Right renal pelvis (tissue), 4 donors: ENCODE measurements around the gene PDE10A. TPM values are rescaled to one million over a fixed set of nuclear protein-coding genes. Genes with fewer than 3 reads are reported as not detected.
"Not testable (repeated sequence)": the region's sequence is repeated elsewhere in the genome, so short reads cannot be mapped to it uniquely, and the experiment has no call there.

Source experiments
- DNase-seq, 4 donors: peaks; one replicate each; pipeline ENCODE4 v3.0.0-alpha.2; 2013; ENCODE audit warnings: low read depth in 4 of 4, low spot score in 3 of 4, missing footprints in 1 of 4
- polyA plus RNA-seq, 4 donors: library from polyadenylated mRNA; unstranded; fragments of 120-200 nt; gene quantifications; one replicate each; pipeline ENCODE4 v1.2.1, GENCODE V29; 2013; ENCODE audit not compliant: insufficient read length in 4 of 4

Gene PDE10A
- polyA plus RNA-seq, 4 donors, result 20.2 to 24.2 (median 20.5) TPM

GRCh38 chr6:165497472-165497871 is 165.6 kb downstream of the PDE10A start:
- DNase-seq, result no peak

GRCh38 chr6:165488624-165489295 is 174.3 kb downstream of the PDE10A start:
- no peak for DNase-seq

GRCh38 chr6:165487950-165488349 is 175.1 kb downstream of the PDE10A start:
- no peak for DNase-seq

GRCh38 chr6:165487347-165487746 is 175.7 kb downstream of the PDE10A start:
- no peak for DNase-seq

DNA sequence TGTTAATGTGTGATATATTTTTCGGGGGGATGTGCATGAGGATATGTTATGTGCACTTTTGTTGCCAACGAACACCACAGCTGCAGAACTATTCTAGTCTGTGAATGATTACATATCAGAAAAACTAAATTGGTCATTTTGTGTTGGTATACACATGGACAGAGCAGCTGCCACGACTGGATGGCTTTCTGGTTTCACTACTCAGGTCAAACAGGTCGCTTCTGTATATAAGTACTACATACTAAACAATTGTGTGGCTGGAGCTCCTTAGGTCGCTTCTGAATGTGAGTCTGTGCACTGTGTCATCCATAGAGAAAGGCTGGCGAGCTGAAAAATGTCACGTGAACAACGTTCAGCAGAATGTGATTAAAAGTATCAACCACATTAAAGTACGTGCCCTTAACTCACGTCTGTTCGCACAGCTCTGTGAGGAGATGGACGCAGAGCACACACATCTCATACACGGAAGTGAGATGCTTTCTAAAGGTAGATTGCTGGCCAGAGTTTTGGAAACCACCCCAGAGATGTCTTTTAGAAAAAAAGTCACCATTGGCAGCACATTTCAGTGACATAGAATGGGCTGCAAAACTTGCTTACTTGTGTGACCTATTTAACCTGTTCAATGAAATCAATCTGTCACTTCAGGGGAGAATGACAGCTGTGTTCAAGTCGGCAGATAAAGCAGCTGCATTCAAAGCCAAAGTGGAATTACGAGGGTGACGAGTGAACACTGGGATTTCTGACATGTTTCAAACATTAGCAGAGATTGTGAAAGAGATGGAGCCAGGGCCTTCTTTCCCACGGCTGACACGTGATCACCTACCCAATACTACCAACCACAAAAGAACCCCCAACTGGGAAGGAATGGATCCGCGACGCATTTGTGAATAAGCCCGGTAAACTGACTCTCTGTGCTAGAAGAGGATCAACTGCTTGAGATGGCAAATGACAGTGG is 176.6 kb downstream of the PDE10A start:
- no peak for DNase-seq

GRCh38 chr6:165484178-165484889 is 178.7 kb downstream of the PDE10A start:
- DNase-seq, result no peak

DNA sequence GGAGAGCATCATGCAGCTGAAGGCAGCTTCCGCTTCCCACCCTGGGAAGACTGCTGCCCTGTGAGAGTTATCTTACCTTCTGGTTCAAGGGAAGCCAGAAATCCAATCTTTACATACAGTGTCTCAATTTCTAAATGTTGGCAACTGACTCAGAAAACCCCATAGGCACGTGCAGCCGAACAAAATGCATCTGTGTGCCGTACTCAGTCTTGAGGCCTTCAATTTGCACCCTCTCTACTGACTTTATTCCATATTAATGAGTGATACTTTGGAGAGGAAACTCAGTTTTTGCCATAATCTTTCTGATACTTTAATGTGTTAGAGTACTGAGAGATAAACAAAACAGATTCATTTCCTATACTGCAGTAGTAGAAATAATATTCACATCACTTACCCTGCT is 181.1 kb downstream of the PDE10A start:
- no peak for DNase-seq

DNA sequence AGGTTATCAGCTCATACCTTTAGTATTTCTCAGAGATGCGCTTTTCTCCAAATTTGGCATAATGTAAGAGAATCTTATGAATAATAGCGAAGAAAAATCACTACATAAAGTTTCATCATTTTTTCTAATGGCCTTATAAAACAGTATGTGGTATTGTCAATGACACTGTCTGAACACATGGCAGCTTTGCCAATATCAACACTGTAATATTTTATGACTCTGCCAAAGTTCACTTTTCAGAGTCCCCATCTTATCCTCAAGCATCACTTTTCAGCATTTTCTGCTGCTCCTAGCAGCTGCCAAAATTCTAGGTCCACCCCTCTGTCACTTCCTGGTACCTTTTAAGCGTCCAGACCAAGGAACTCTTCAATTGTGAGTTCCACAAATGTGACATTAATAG is 182.1 kb downstream of the PDE10A start:
- DNase-seq, result no peak

GRCh38 chr6:165478581-165478980 is 184.5 kb downstream of the PDE10A start:
- no peak for DNase-seq

DNA sequence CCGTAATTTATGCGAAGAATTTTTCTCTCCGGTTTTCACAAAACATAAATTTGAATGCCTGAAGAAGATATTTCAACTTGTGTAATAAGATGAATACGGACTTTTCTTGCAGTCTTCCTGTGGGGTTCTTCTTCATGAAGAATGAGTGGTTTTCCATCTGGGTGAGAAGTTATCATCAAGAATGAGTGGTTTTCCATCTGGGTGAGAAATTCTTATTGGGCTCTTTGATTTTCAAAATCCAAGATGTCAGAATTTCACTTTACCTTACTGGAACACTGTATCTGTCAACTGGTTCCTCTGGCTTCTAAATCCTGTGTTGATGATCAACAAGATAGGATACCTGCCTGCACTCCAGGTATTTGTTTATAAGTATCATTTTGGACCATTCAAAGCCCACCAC is 193.6 kb downstream of the PDE10A start:
- DNase-seq, result no peak

- no peak for DNase-seq
These were observed 194.5 kb downstream of the PDE10A start for GRCh38 chr6:165468340-165469235.

DNA sequence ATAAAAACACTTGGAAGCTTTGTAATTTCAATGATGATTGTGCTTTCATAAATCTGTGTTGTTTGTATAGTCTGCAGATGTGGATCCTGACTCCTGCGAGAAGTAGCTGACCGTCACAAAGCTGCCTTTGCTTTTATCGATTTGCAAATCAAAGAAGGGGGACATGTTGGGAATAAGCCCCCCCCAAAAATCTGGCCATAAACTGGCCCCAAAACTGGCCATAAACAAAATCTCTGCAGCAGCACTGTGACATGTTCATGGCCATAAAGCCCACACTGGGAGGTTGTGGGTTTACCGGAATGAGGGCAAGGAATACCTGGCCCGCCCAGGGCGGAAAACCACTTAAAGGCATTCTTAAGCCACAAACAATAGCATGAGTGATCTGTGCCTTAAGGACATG is 199.5 kb downstream of the PDE10A start:
- DNase-seq, result not testable (repeated sequence)

DNA sequence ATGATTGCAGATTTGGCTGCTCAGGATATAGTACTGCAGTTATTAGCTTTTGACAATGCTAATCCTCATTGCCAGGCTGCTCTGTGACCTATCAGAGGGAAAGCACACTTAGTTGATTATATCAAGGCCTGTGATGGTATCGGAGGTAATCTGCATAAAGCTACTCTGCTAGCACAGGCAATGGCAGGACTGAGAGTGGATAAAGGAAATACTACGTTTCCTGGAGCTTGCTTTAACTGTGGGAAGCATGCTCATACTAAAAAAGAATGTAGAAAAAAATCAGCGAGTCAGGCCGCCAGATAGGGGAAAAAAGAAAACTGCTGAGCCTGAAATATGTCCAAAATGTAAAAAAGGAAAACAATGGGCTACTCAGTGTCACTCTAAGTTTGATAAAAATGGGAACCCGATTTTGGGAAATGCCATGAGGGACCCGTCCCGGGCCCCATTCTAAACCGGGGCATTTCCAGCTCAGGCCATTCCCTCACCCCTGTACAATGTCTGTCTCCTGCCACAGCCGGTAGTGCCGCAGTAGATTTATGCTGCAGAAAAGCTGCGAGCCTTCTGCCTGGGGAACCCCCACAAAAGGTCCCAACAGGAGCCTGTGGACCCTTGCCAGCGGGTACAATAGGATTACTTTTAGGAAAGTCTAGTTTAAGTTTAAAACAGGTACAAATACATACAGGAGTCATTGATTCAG is 203.3 kb downstream of the PDE10A start:
- DNase-seq, result not testable (repeated sequence)

- DNase-seq, result no peak
These were observed 204.9 kb downstream of the PDE10A start for GRCh38 chr6:165458134-165458533.

- no peak for DNase-seq
These were observed 206.8 kb downstream of the PDE10A start for GRCh38 chr6:165456286-165456685.

DNA sequence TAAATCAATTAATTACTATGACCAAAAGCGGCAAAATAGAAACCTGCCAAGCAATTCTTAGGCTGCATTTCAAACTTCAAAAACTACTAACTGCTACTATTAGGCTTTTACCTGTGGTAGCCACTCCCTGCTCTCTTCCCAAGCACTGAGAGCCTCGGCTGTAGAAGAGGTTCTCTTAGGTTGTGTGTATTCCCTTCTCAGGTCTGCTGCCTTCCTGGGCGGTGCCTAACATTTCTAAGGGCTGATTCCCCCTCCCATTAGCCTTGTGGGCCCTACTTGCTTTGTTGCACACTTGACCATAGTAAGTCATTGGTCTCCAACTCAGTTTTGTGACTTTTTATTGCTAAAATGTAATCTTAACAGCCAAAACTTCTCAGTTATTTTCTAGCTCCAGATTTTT is 207.6 kb downstream of the PDE10A start:
- no peak for DNase-seq

GRCh38 chr6:165453395-165453794 is 209.6 kb downstream of the PDE10A start:
- no peak for DNase-seq

GRCh38 chr6:165451838-165452237 is 211.2 kb downstream of the PDE10A start:
- DNase-seq, result no peak

DNA sequence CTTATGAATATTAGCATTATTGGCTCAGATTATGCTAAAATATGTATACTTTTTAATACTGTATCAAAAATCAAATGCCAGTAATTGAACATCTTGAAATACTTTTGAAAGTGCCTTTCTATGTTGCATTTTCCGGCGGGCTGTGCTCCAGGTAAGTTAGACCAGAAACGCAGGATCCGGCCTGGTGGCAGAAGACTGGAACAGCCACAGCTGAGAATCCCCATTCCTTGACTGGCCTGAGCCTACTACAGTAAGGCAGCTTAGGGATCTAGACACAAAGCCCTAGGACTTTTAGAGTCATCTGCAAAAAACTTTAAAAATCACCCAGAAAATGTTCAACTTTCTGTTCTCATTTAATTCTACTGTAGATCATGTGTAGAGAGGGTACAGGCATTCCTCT is 214.8 kb downstream of the PDE10A start:
- DNase-seq, result no peak

GRCh38 chr6:165447141-165447540 is 215.9 kb downstream of the PDE10A start:
- DNase-seq, result no peak
